Natural killer cell treated with Interleukin-12 subunit alpha and Interleukin-12 subunit beta and Interleukin-15 and Interleukin-18, amount 100 ng/mL, for 72 hours (primary cell): ENCODE data around the gene BRD3OS. TPM values are rescaled to one million over a fixed set of nuclear protein-coding genes. Genes with fewer than 3 reads are reported as not detected.
"Not testable (repeated sequence)": the region's sequence is repeated elsewhere in the genome, so short reads cannot be mapped to it uniquely, and the experiment has no call there.

Source experiments
- ATAC-seq, 2 donors: fragments of 150-1000 bp; cut with Tn5 transposase in 1 of 2; sonication (Bioruptor Pico), chemical (Tn5 transposase) in 1 of 2; 2 replicates each; pipeline ENCODE4 v1.10.0; 2021
- DNase-seq: peaks from one replicate; pipeline ENCODE4 v3.0.0; 2022; ENCODE audit warnings: low spot score
- H3K27ac Mint-ChIP-seq, 2 donors: 1 replicate in 1 of 2; 2 replicates in 1 of 2; pipeline ENCODE4 v1.8.0; 2022; ENCODE audit warnings: mixed read lengths in 2 of 2, mild to moderate bottlenecking in 1 of 2, moderate library complexity in 1 of 2
- H3K27me3 Mint-ChIP-seq, 2 donors: 1 replicate in 1 of 2; 2 replicates in 1 of 2; pipeline ENCODE4 v1.8.0; 2022; ENCODE audit warnings: mixed read lengths in 2 of 2
- H3K36me3 Mint-ChIP-seq: one replicate; pipeline ENCODE4 v1.8.0; 2022; ENCODE audit warnings: mixed read lengths
- H3K4me1 Mint-ChIP-seq, 2 donors: 1 replicate in 1 of 2; 2 replicates in 1 of 2; pipeline ENCODE4 v1.8.0; 2022; ENCODE audit warnings: low read depth in 2 of 2, mixed read lengths in 2 of 2, mild to moderate bottlenecking in 1 of 2
- H3K4me3 Mint-ChIP-seq: one replicate; pipeline ENCODE4 v1.8.0; 2022; ENCODE audit warnings: mixed read lengths
- H3K9me3 Mint-ChIP-seq: 2 replicates; pipeline ENCODE4 v1.8.0; 2022; ENCODE audit warnings: mixed read lengths
- total RNA-seq, 2 donors: library from RNA; stranded (reverse); gene quantifications; one replicate each; pipeline ENCODE4 v1.2.3, GENCODE V29; 2022

The BRD3OS gene
- total RNA-seq, 2 donors from 2014 or later = 9.6 to 10.7 TPM

DNA sequence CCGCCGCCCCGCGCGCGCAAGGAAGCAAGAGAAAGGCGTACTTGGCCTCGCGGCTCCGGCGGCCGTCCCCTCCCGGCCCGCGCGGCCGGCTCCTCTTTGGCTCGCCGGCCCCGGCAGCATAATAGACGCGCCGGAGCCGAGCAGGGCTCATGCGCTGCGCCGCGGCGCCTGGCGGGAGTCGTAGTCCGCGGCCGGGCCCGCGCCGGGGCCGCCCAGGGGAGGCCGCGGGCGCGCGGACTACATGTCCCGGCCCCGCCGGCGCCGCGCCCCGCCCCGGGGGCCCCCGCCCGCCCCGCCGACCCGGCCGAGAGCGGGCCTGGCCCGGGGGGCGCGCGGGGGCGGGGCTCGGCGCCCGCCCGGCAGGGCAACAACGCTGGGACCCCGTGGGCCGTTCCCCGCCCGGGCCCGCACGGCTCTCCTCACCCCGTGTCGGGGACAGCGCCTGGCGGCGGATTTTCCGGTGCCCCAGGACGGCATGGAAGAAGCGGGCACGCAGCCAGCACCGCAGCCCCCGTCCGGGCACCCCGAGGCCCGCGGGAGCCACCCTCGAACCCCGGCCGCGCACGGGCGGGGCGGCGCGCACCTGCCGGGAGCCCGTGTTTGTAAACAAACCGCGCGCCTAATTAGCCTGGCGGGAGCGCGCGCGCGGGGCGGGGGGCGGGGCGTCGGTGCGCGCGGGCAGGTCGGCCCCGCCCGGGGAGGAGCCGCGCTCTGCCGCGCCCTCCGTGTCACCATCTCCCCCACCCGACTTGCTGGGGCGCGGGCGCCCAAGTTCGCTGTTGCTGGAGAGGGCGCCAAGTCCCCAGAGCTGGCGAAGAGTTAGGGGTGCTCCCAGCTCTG, 42.8 kb downstream of the BRD3OS start, which contains the start of gene BRD3:
Gene BRD3, minus strand, starts transcription at position 123 of the 840 bp plus-strand sequence. CDS start 14,549 bp downstream, outside the sequence.
- peak; percentile 93 to 94 for ATAC-seq
- Mint-ChIP-seq H3K36me3 (no peaks in the 10 kb centered on the region), H3K4me1 (peaks cover 12 to 20% of the 10 kb centered on the region in 2 donors), H3K9me3 (no peaks in the 10 kb centered on the region), H3K27ac (peak within 1 kb of the TSS; percentile 80), H3K4me3 (peak within 1 kb of the TSS; percentile 86), H3K27me3 (peaks cover 0 to 10% of the 10 kb centered on the region in 2 donors)
- DNase-seq = peak; percentile 87

GRCh38 chr9:134068744-134069479, 43.6 kb downstream of the BRD3OS start:
- Mint-ChIP-seq H3K9me3 (no peaks in the 10 kb centered on the region), H3K27me3 (peaks cover 7 to 15% of the 10 kb centered on the region in 2 donors), H3K36me3 (no peaks in the 10 kb centered on the region), H3K27ac (peak overlapping the region; percentile 70 to 80), H3K4me3 (peak overlapping the region; percentile 86), H3K4me1 (peaks cover 12 to 17% of the 10 kb centered on the region in 2 donors)
- DNase-seq (no peak), ATAC-seq (no peak)

DNA sequence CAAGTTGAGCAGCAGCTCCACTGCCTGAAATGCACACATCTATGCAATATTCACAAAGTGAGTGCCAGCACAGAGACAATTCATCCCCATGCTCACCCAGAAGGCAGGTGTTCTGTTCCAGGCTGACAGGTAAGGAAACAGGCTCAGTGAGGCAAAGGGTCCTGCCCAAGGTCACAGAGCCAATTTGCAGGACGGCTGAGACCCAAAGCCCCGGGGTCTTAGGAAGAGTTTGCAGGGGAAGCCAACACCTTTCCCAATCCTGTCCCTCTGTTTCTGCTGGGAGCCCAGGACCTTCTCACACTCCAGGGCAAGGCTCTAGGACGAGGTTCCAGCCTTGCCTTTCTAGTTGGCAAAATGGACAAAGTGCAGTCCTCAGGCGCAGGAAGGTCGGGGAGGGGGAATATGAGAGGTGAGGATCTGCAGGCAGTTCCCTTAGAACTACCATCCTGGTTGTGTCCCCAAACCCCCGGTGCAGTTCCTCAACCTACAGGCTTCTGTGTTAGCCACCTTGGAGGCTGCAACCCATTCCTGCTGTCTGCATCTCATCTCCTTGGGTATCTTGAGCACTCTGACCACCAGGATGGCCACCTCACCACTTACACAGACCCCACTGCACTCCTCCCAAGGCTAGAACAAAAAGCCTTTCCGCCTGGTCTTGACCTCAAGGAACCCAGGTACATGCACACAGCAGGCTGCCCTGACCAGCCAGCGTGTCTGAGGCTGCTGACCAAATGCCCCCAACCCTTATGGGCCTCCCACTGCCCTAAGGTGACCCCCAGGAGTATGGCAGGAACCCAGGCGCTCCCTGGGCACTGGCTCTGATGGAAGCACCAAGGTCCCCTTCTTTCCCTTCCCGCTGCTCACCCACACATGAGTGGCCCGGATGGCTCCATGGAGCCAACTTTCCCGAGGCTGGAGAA, 44.5 kb downstream of the BRD3OS start:
- Mint-ChIP-seq H3K9me3 (no peaks in the 10 kb centered on the region), H3K27me3 (peaks cover 14 to 15% of the 10 kb centered on the region in 2 donors), H3K4me1 (peaks cover 12 to 14% of the 10 kb centered on the region in 2 donors), H3K4me3 (peak overlapping the region; percentile 86), H3K36me3 (no peaks in the 10 kb centered on the region), H3K27ac (peak overlapping the region in 1 of 2 donors; percentile 80)
- DNase-seq (no peak), ATAC-seq (no peak)

- no peak overlapping the region for H3K27ac Mint-ChIP-seq
- no peaks in the 10 kb centered on the region for H3K9me3 Mint-ChIP-seq
- H3K4me1 Mint-ChIP-seq = peaks cover 4 to 5% of the 10 kb centered on the region in 2 donors
- no peaks in the 10 kb centered on the region for H3K36me3 Mint-ChIP-seq
- H3K27me3 Mint-ChIP-seq = peaks cover 15 to 18% of the 10 kb centered on the region in 2 donors
- DNase-seq (no peak), ATAC-seq (no peak)
- H3K4me3 Mint-ChIP-seq = peak overlapping the region; percentile 42
Observed at GRCh38 chr9:134071149-134071548, 45.9 kb downstream of the BRD3OS start.

- H3K4me1 Mint-ChIP-seq, H3K36me3 Mint-ChIP-seq, ATAC-seq, H3K9me3 Mint-ChIP-seq, H3K4me3 Mint-ChIP-seq, DNase-seq, H3K27ac Mint-ChIP-seq: not testable (repeated sequence)
- peaks cover 15 to 18% of the 10 kb centered on the region in 2 donors for H3K27me3 Mint-ChIP-seq
Observed at GRCh38 chr9:134072683-134073082, 47.4 kb downstream of the BRD3OS start.

- peaks cover 6% of the 10 kb centered on the region for H3K36me3 Mint-ChIP-seq
- peaks cover 15 to 18% of the 10 kb centered on the region in 2 donors for H3K27me3 Mint-ChIP-seq
- no peak overlapping the region for H3K27ac Mint-ChIP-seq
- no peaks in the 10 kb centered on the region for H3K4me1 Mint-ChIP-seq
- no peak for DNase-seq
- H3K9me3 Mint-ChIP-seq = no peaks in the 10 kb centered on the region
- no peak overlapping the region for H3K4me3 Mint-ChIP-seq
- no peak for ATAC-seq
Observed at GRCh38 chr9:134073500-134073899, 48.2 kb downstream of the BRD3OS start.

DNA sequence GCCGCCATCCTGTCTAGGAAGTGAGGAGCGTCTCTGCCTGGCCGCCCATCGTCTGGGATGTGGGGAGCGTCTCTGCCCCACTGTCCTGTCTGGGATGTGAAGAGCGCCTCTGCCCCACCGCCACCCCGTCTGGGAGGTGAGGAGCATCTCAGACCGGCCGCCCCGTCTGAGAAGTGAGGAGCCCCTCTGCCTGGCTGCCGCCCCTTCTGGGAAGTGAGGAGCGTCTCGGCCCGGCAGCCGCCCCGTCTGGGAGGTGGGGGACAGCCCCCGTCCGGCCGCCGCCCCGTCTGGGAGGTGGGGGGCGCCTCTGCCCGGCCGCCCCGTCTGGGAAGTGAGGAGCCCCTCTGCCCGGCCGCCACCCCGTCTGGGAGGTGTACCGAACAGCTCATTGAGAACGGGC, 50.4 kb downstream of the BRD3OS start:
- peaks cover 16 to 25% of the 10 kb centered on the region in 2 donors for H3K27me3 Mint-ChIP-seq
- H3K36me3 Mint-ChIP-seq = peaks cover 12% of the 10 kb centered on the region
- ATAC-seq, H3K4me1 Mint-ChIP-seq, DNase-seq, H3K9me3 Mint-ChIP-seq, H3K4me3 Mint-ChIP-seq, H3K27ac Mint-ChIP-seq: not testable (repeated sequence)

DNA sequence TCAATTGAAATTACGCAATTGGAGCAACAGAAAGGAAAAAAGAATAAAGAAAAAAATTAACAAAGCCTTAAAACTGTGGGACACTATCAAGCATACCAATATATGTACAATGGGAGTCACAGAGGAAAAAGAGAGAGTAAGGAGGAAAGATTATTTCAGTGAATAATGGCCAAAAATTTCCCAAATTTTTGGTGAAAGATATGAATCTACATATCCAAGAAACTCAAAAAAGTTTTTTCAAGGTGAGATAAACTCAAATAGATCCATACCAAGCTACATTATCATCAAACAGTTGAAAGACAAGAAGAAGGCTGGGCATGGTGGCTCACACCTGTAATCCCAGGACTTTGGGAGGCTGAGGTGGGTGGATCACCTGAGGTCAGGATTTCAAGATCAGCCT, 51.4 kb downstream of the BRD3OS start:
- Mint-ChIP-seq H3K9me3 (no peaks in the 10 kb centered on the region), H3K4me3 (no peak overlapping the region), H3K4me1 (no peaks in the 10 kb centered on the region), H3K36me3 (peaks cover 12% of the 10 kb centered on the region), H3K27me3 (peaks cover 15 to 25% of the 10 kb centered on the region in 2 donors), H3K27ac (no peak overlapping the region)
- no peak for ATAC-seq
- DNase-seq = no peak

Other genes with a start within 250 kb of the BRD3OS start
- gene VAV2, start 33.2 kb upstream of the BRD3OS start, total RNA-seq = 1 to 10 TPM; 1.9 to 6.7 TPM
- 10 to 100 TPM; 17.8 to 19.1 TPM for gene BRD3, start 42.5 kb downstream of the BRD3OS start, total RNA-seq
- 10 to 100 TPM; 32.6 to 63.7 TPM for gene WDR5, start 110.6 kb downstream of the BRD3OS start, total RNA-seq
- gene RNU6ATAC, start 139.1 kb downstream of the BRD3OS start, total RNA-seq = 10 to 100 TPM; 33.5 to 41.1 TPM